ENCODE data around the gene PLXNA4. TPM values are rescaled to one million over a fixed set of nuclear protein-coding genes. Genes with fewer than 3 reads are reported as not detected.

PLXNA4 gene
- total RNA-seq, 1 donor from 2014 or later, result 13.6 TPM

DNA sequence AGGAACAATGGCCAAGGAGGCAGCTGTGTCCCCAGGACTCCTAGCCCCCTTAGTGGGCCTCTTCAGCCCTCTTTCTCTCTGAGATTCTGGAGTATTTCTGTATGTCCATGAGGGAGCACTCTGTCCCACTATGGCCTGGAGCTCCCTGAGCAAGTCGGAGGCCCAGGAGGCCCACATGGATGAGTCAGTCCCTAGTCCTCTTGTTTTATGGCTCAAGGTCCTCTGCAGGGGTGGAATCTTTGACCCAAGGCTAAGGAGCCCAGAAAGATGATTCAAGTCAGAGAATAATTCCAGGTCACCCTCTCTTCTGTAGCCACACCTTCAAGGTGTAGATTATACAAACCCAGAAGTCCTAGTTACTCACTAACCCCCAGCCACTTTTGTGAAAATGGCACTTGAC lies 125.6 kb downstream of the PLXNA4 start:
- Mint-ChIP-seq H3K4me1 (ENCODE audit: unreplicated experiment) (no peaks in the 10 kb centered on the region), H3K4me3 (no peak overlapping the region), H3K27me3 (peaks cover 10% of the 10 kb centered on the region), H3K36me3 (no peaks in the 10 kb centered on the region), H3K27ac (no peak overlapping the region), H3K9me3 (no peaks in the 10 kb centered on the region)
- DNase-seq (ENCODE audit: extremely low spot score, unreplicated experiment), result no peak
- TF ChIP-seq CTCF (conservative IDR thresholded peaks at IDR 0.05), result no peak

DNA sequence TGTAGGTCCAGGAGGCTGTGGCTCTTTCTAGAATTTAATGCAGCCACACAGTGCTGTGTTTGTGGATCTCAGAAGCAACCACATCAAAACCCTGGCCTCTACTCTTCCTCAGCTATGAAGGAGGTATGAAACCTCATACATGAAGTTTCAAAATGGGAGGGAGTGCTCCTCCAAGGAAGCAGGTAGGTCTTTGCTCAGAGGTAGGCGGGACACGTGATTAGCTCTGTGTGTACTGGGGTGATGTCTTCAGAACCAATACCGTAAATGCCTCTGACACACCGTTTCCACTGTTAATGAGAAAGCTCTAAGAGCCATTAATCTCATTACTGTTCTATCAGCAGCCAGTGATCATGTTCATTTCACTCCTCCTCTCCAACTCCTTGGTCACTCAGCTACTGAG lies 126.1 kb downstream of the PLXNA4 start:
- DNase-seq (ENCODE audit: extremely low spot score, unreplicated experiment), result no peak
- no peaks in the 10 kb centered on the region for H3K4me1 Mint-ChIP-seq (ENCODE audit: unreplicated experiment)
- H3K4me3 Mint-ChIP-seq, result no peak overlapping the region
- TF ChIP-seq CTCF (conservative IDR thresholded peaks at IDR 0.05), result no peak
- H3K36me3 Mint-ChIP-seq, result no peaks in the 10 kb centered on the region
- H3K9me3 Mint-ChIP-seq, result no peaks in the 10 kb centered on the region
- no peak overlapping the region for H3K27ac Mint-ChIP-seq
- H3K27me3 Mint-ChIP-seq, result peaks cover 10% of the 10 kb centered on the region

DNA sequence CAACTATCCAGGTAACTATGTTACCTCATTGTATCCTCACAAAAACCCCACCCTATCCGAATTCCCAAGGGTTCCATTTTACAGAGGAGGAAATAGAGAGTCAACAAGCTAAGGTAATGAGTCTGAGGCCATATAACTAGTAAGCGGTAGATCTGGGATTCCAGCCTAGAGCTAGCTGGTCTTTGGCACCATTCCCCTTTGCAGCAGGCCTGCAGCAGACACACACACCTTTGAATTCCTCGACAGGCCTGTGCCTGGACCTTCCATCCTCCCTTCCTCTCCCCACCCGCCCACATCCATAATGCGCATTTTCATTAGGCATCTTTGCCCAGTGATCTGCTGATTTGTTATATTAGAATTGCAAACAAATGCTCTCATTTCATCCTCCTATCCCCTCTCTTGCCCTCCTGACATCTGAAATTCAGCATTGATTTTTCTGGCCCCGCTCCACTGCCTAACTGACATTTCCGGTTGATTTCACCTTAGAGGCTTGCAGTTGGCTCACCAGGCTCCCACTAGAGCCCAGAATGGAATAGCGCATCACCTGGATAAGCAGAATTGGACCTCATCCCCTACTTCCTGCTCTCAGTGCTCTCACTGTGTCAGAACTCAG lies 129.5 kb downstream of the PLXNA4 start:
- H3K36me3 Mint-ChIP-seq, result no peaks in the 10 kb centered on the region
- H3K27ac Mint-ChIP-seq, result no peak overlapping the region
- no peak overlapping the region for H3K4me3 Mint-ChIP-seq
- no peaks in the 10 kb centered on the region for H3K9me3 Mint-ChIP-seq
- no peak for DNase-seq (ENCODE audit: extremely low spot score, unreplicated experiment)
- H3K4me1 Mint-ChIP-seq (ENCODE audit: unreplicated experiment), result no peaks in the 10 kb centered on the region
- peaks cover 13% of the 10 kb centered on the region for H3K27me3 Mint-ChIP-seq
- TF ChIP-seq CTCF (conservative IDR thresholded peaks at IDR 0.05), result no peak

- no peaks in the 10 kb centered on the region for H3K36me3 Mint-ChIP-seq
- H3K27me3 Mint-ChIP-seq, result peaks cover 13% of the 10 kb centered on the region
- no peak overlapping the region for H3K4me3 Mint-ChIP-seq
- TF ChIP-seq CTCF (conservative IDR thresholded peaks at IDR 0.05), result no peak
- H3K27ac Mint-ChIP-seq, result no peak overlapping the region
- peaks cover under 1% of the 10 kb centered on the region for H3K4me1 Mint-ChIP-seq (ENCODE audit: unreplicated experiment)
- no peaks in the 10 kb centered on the region for H3K9me3 Mint-ChIP-seq
- no peak for DNase-seq (ENCODE audit: extremely low spot score, unreplicated experiment)
Measured at GRCh38 chr7:132446260-132446659, 130.0 kb downstream of the PLXNA4 start.

GRCh38 chr7:132443761-132444520 lies 132.3 kb downstream of the PLXNA4 start:
- H3K9me3 Mint-ChIP-seq, result no peaks in the 10 kb centered on the region
- H3K27ac Mint-ChIP-seq, result no peak overlapping the region
- no peak for DNase-seq (ENCODE audit: extremely low spot score, unreplicated experiment)
- peaks cover 10% of the 10 kb centered on the region for H3K4me1 Mint-ChIP-seq (ENCODE audit: unreplicated experiment)
- TF ChIP-seq CTCF (conservative IDR thresholded peaks at IDR 0.05), result no peak
- peaks cover 13% of the 10 kb centered on the region for H3K27me3 Mint-ChIP-seq
- H3K36me3 Mint-ChIP-seq, result no peaks in the 10 kb centered on the region
- H3K4me3 Mint-ChIP-seq, result no peak overlapping the region

All from type B pancreatic cell (in vitro differentiated cells).